HG02588 (cell line): ENCODE data around the gene NFATC2.
"Not testable (repeated sequence)": the region's sequence is repeated elsewhere in the genome, so short reads cannot be mapped to it uniquely, and the experiment has no call there.

ENCODE experiments used
- ATAC-seq: cut with Tn5 transposase; IDR thresholded peaks from one replicate; pipeline ENCODE4 v1.9.1; 2021; ENCODE audit warnings: mild to moderate bottlenecking, moderate library complexity; ENCODE audit not compliant: unreplicated experiment

NFATC2 gene

GRCh38 chr20:51363813-51364212, 178.7 kb downstream of the NFATC2 start:
- no peak for ATAC-seq

- no peak for ATAC-seq
These were observed 179.1 kb downstream of the NFATC2 start for GRCh38 chr20:51363378-51363777.

GRCh38 chr20:51362254-51362653, 180.3 kb downstream of the NFATC2 start:
- ATAC-seq: no peak

- ATAC-seq: no peak
These were observed 181.3 kb downstream of the NFATC2 start for GRCh38 chr20:51361258-51361657.

GRCh38 chr20:51360451-51361201, 181.9 kb downstream of the NFATC2 start:
- no peak for ATAC-seq

GRCh38 chr20:51359947-51360346, 182.6 kb downstream of the NFATC2 start:
- ATAC-seq: no peak

- no peak for ATAC-seq
These were observed 183.1 kb downstream of the NFATC2 start for GRCh38 chr20:51359401-51359800.

- ATAC-seq: no peak
These were observed 184.3 kb downstream of the NFATC2 start for GRCh38 chr20:51358032-51358724.

- ATAC-seq: no peak
These were observed 185.0 kb downstream of the NFATC2 start for GRCh38 chr20:51357543-51357942.

GRCh38 chr20:51356871-51357270, 185.6 kb downstream of the NFATC2 start:
- ATAC-seq: no peak

- no peak for ATAC-seq
These were observed 187.7 kb downstream of the NFATC2 start for GRCh38 chr20:51354769-51355319.

- no peak for ATAC-seq
These were observed 188.2 kb downstream of the NFATC2 start for GRCh38 chr20:51354191-51354768.

- no peak for ATAC-seq
These were observed 189.0 kb downstream of the NFATC2 start for GRCh38 chr20:51353491-51353890.

- no peak for ATAC-seq
These were observed 189.7 kb downstream of the NFATC2 start for GRCh38 chr20:51352791-51353190.

GRCh38 chr20:51350941-51351631, 191.4 kb downstream of the NFATC2 start:
- ATAC-seq: no peak

GRCh38 chr20:51348876-51349275, 193.6 kb downstream of the NFATC2 start:
- ATAC-seq: no peak

- ATAC-seq: no peak
These were observed 194.7 kb downstream of the NFATC2 start for GRCh38 chr20:51347831-51348230.

- no peak for ATAC-seq
These were observed 195.6 kb downstream of the NFATC2 start for GRCh38 chr20:51346686-51347485.

GRCh38 chr20:51345601-51346101, 196.9 kb downstream of the NFATC2 start:
- no peak for ATAC-seq

GRCh38 chr20:51343802-51344201, 198.7 kb downstream of the NFATC2 start:
- ATAC-seq: not testable (repeated sequence)
